ENCODE results near the gene EGLN1.

Gene EGLN1

DNA sequence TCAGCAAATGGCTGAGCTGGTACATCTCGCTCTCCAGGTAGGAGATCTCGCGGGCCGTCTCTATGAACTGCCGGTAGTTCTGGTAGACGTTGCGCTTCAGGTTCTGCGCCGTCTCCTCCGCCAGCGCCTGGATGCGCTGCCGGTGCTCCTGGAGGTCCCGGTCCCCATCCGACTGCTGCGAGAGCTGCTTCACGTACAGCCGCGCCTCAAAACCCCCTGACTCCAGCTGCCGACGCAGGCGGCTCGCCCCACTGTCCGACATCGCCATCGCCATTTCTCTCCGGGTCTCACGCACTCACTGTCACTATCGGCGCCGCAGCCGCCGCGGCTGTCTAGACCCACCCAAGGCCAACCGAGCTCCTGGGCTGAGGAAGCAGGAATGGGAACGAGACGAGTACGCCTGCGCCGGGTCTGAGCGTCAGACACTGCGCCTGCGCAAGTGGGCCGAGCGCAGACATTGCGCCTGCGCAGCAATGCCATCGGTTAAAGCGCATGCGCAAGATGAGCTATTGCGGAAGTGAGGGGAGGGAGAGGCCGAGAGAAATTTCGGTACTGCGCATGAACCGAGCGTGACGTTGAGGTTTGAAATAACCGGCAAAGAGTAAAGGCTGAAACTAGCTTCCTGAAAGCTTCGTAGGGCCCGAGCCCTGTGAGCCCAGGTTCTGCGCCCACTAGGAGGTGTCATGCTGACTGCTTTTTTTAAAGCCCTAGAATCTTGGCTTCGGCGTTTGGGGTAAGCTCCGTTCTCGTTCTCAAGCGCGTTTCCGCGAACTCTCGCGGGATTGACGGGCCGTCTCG lies 84.4 kb downstream of the EGLN1 start, which contains the start of gene EXOC8 (continued):
- no peak for TF ChIP-seq ZNF18 (tag by site-specific recombination; IDR thresholded peaks at IDR 0.05)
- no peak for TF ChIP-seq ZNF48 (tag by site-specific recombination; IDR thresholded peaks at IDR 0.05)
- no peak for TF ChIP-seq ZSCAN30 (tag by site-specific recombination; IDR thresholded peaks at IDR 0.05)
- no peak; the same call in 1 of the 2 replicates for TF ChIP-seq ZNF580 (tag by site-specific recombination; IDR thresholded peaks at IDR 0.05)
- no peak for TF ChIP-seq SCRT2 (tag by site-specific recombination; IDR thresholded peaks at IDR 0.05)
- TF ChIP-seq, protein P1, sequence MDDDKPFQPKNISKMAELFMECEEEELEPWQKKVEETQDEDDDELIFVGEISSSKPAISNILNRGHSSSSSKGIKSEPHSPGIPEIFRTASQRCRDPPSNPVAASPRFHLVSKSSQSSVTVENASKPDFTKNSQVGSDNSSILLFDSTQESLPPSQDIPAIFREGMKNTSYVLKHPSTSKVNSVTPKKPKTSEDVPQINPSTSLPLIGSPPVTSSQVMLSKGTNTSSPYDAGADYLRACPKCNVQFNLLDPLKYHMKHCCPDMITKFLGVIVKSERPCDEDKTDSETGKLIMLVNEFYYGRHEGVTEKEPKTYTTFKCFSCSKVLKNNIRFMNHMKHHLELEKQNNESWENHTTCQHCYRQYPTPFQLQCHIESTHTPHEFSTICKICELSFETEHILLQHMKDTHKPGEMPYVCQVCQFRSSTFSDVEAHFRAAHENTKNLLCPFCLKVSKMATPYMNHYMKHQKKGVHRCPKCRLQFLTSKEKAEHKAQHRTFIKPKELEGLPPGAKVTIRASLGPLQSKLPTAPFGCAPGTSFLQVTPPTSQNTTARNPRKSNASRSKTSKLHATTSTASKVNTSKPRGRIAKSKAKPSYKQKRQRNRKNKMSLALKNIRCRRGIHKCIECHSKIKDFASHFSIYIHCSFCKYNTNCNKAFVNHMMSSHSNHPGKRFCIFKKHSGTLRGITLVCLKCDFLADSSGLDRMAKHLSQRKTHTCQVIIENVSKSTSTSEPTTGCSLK (tag by site-specific recombination; IDR thresholded peaks at IDR 0.05), result no peak
- TF ChIP-seq ZNF184 (tag by site-specific recombination; IDR thresholded peaks at IDR 0.05), result no peak
- TF ChIP-seq ZBTB10 (tag by site-specific recombination; IDR thresholded peaks at IDR 0.05), result no peak
- TF ChIP-seq ZNF423 (tag by site-specific recombination; IDR thresholded peaks at IDR 0.05), result no peak
- no peak for TF ChIP-seq ZNF138 (tag by site-specific recombination; IDR thresholded peaks at IDR 0.05; ENCODE audit: borderline replicate concordance)
- no peak for TF ChIP-seq ZBTB1 (tag by site-specific recombination; IDR thresholded peaks at IDR 0.05)
- TF ChIP-seq OSR2 (tag by site-specific recombination; IDR thresholded peaks at IDR 0.05), result no peak
- no peak for TF ChIP-seq ZNF311 (tag by site-specific recombination; IDR thresholded peaks at IDR 0.05; ENCODE audit: borderline replicate concordance)
- TF ChIP-seq IKZF3 (tag by site-specific recombination; IDR thresholded peaks at IDR 0.05), result peak; percentile 96
- no peak for TF ChIP-seq ZNF221 (tag by site-specific recombination; IDR thresholded peaks at IDR 0.05; ENCODE audit: borderline replicate concordance)
- TF ChIP-seq ZNF639 (tag by site-specific recombination; IDR thresholded peaks at IDR 0.05), result peak; percentile 65; the same call in 1 of the 2 replicates
- no peak for TF ChIP-seq KLF10 (tag by site-specific recombination; IDR thresholded peaks at IDR 0.05)
- no peak for TF ChIP-seq ZNF114 (tag by site-specific recombination; IDR thresholded peaks at IDR 0.05)
- no peak for TF ChIP-seq ZNF558 (tag by site-specific recombination; IDR thresholded peaks at IDR 0.05)
- 0 out of 2 replicates have a peak, but pooled peaks have one; percentile 12 for TF ChIP-seq GLI4 (tag by site-specific recombination; IDR thresholded peaks at IDR 0.05)
- TF ChIP-seq GFI1B (tag by site-specific recombination; IDR thresholded peaks at IDR 0.05), result no peak
- no peak for TF ChIP-seq ZNF350 (tag by site-specific recombination; IDR thresholded peaks at IDR 0.05)
- TF ChIP-seq, protein P2, sequence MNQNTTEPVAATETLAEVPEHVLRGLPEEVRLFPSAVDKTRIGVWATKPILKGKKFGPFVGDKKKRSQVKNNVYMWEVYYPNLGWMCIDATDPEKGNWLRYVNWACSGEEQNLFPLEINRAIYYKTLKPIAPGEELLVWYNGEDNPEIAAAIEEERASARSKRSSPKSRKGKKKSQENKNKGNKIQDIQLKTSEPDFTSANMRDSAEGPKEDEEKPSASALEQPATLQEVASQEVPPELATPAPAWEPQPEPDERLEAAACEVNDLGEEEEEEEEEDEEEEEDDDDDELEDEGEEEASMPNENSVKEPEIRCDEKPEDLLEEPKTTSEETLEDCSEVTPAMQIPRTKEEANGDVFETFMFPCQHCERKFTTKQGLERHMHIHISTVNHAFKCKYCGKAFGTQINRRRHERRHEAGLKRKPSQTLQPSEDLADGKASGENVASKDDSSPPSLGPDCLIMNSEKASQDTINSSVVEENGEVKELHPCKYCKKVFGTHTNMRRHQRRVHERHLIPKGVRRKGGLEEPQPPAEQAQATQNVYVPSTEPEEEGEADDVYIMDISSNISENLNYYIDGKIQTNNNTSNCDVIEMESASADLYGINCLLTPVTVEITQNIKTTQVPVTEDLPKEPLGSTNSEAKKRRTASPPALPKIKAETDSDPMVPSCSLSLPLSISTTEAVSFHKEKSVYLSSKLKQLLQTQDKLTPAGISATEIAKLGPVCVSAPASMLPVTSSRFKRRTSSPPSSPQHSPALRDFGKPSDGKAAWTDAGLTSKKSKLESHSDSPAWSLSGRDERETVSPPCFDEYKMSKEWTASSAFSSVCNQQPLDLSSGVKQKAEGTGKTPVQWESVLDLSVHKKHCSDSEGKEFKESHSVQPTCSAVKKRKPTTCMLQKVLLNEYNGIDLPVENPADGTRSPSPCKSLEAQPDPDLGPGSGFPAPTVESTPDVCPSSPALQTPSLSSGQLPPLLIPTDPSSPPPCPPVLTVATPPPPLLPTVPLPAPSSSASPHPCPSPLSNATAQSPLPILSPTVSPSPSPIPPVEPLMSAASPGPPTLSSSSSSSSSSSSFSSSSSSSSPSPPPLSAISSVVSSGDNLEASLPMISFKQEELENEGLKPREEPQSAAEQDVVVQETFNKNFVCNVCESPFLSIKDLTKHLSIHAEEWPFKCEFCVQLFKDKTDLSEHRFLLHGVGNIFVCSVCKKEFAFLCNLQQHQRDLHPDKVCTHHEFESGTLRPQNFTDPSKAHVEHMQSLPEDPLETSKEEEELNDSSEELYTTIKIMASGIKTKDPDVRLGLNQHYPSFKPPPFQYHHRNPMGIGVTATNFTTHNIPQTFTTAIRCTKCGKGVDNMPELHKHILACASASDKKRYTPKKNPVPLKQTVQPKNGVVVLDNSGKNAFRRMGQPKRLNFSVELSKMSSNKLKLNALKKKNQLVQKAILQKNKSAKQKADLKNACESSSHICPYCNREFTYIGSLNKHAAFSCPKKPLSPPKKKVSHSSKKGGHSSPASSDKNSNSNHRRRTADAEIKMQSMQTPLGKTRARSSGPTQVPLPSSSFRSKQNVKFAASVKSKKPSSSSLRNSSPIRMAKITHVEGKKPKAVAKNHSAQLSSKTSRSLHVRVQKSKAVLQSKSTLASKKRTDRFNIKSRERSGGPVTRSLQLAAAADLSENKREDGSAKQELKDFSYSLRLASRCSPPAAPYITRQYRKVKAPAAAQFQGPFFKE (tag by site-specific recombination; IDR thresholded peaks at IDR 0.05; ENCODE audit: borderline replicate concordance), result no peak
- TF ChIP-seq ZNF10 (tag by site-specific recombination; IDR thresholded peaks at IDR 0.05), result no peak; the same call in 1 of the 2 replicates
- TF ChIP-seq MYNN (tag by site-specific recombination; IDR thresholded peaks at IDR 0.05; ENCODE audit: borderline replicate concordance), result no peak
- TF ChIP-seq ZNF830 (tag by site-specific recombination; IDR thresholded peaks at IDR 0.05; ENCODE audit: low read depth), result no peak
